K562 (cell line): ENCODE results near the gene RNF31. TPM values are rescaled to one million over a fixed set of nuclear protein-coding genes. Genes with fewer than 3 reads are reported as not detected.
A peak's percentile ranks its signal among the peaks of the same experiment; 100 is the strongest.

Experiments used
- CBX1 ChIP-seq: sonication (generic); IDR thresholded peaks from 2 replicates; pipeline ENCODE4 v1.6.1; 2016; ENCODE audit warnings: antibody characterized with exemption, low read depth, mild to moderate bottlenecking
- DPF2 ChIP-seq: fragments of 450-650 bp; IDR thresholded peaks from 2 replicates; pipeline ENCODE4 v1.6.1; 2016
- EP400 ChIP-seq: fragments of 450-650 bp; IDR thresholded peaks from 2 replicates; pipeline ENCODE4 v1.6.1; 2017; ENCODE audit warnings: antibody characterized with exemption, mild to moderate bottlenecking, moderate library complexity
- FOS ChIP-seq: IDR thresholded peaks from 3 replicates; pipeline ENCODE4 v1.6.1; 2011; ENCODE audit not compliant: insufficient read length; ENCODE audit errors: extremely low read depth
- KHSRP ChIP-seq: fragments of 450-650 bp; IDR thresholded peaks from 2 replicates; pipeline ENCODE4 v1.6.1; 2017
- KLF13 ChIP-seq: fragments of 450-650 bp; IDR thresholded peaks from 2 replicates; pipeline ENCODE4 v1.6.1; 2016; ENCODE audit warnings: missing genetic modification characterization, low read depth, mild to moderate bottlenecking, missing compliant biosample characterization, moderate library complexity, borderline replicate concordance
- MXI1 ChIP-seq: IDR thresholded peaks from 2 replicates; pipeline ENCODE4 v1.6.1; 2011; ENCODE audit warnings: low read depth, mild to moderate bottlenecking, improper control_type of control experiment, low read length
- MYBL2 ChIP-seq, 2 experiments: fragments of 450-650 bp in 1 of 2; sonication (generic) in 1 of 2; formaldehyde crosslinking in 1 of 2; IDR thresholded peaks; 2 replicates each; pipeline versions ENCODE4 v1.6.1 to v1.8.1; 2017 to 2022; ENCODE audit warnings: borderline replicate concordance in 1 of 2, inconsistent platforms in 1 of 2, low read depth in 1 of 2, mild to moderate bottlenecking in 1 of 2, missing genetic modification reagents in 1 of 2, moderate library complexity in 1 of 2
- RBFOX2 ChIP-seq: fragments of 200-400 bp; formaldehyde crosslinking; IDR thresholded peaks from 2 replicates; pipeline ENCODE4 v1.6.1; 2017; ENCODE audit warnings: low read depth, mild to moderate bottlenecking, low read length, moderate library complexity
- RBM25 ChIP-seq: fragments of 200-400 bp; formaldehyde crosslinking; IDR thresholded peaks from 2 replicates; pipeline ENCODE4 v1.6.1; 2018; ENCODE audit warnings: low read length, low read depth, moderate library complexity; ENCODE audit not compliant: severe bottlenecking
- SAFB ChIP-seq: fragments of 200-400 bp; formaldehyde crosslinking; IDR thresholded peaks from 2 replicates; pipeline ENCODE4 v1.6.1; 2017; ENCODE audit warnings: low read depth, low read length, borderline replicate concordance
- SP2 ChIP-seq: IDR thresholded peaks from 2 replicates; pipeline ENCODE4 v1.6.1; 2011; ENCODE audit warnings: mild to moderate bottlenecking, low read depth, low read length, moderate library complexity; ENCODE audit not compliant: poor library complexity, severe bottlenecking; ENCODE audit errors: extremely low read depth
- TBP ChIP-seq: optimal IDR thresholded peaks from 2 replicates; pipeline ENCODE3; 2011; ENCODE audit warnings: low read depth, low read length, improper control_type of control experiment
- TOE1 ChIP-seq, 2 experiments: fragments of 450-650 bp in 1 of 2; sonication (generic) in 1 of 2; formaldehyde crosslinking in 1 of 2; IDR thresholded peaks; 2 replicates each; pipeline versions ENCODE4 v1.7.1 to v1.8.0; 2016 to 2022; ENCODE audit warnings: borderline replicate concordance in 2 of 2, mild to moderate bottlenecking in 2 of 2, antibody characterized with exemption in 1 of 2, inconsistent platforms in 1 of 2, low read depth in 1 of 2, missing genetic modification reagents in 1 of 2, moderate library complexity in 1 of 2
- XRCC5 ChIP-seq: fragments of 200-400 bp; formaldehyde crosslinking; IDR thresholded peaks from 2 replicates; pipeline ENCODE4 v1.6.1; 2017; ENCODE audit warnings: low read depth, mild to moderate bottlenecking, low read length
- ZNF239 ChIP-seq: fragments of 250-450 bp; sonication (Bioruptor Pico); IDR thresholded peaks from 2 replicates; pipeline ENCODE4 v1.4.0; 2020; ENCODE audit warnings: mild to moderate bottlenecking
- polyA plus RNA-seq, 8 experiments: library from polyadenylated mRNA; depleted of rRNA in 4 of 8; stranded (reverse) in 5 of 8; unstranded in 3 of 8; fragments of >200 nt; fragmentation: Nextera tagmentation in 2 of 8; fragmentation: Illumina TruSeq in 1 of 8; extraction: Ambion mirVana in 2 of 8; extraction: Trizol in 1 of 8; gene quantifications; 2 replicates each; pipeline versions ENCODE4 v1.2.1 to v1.2.3, GENCODE V29; 2011 to 2014; ENCODE audit warnings: inconsistent platforms in 1 of 8, missing spikeins in 1 of 8
- total RNA-seq, 7 experiments: library from RNA; depleted of rRNA in 6 of 7; stranded (reverse); fragments of >200 nt in 6 of 7; fragmentation: Illumina TruSeq in 2 of 7; extraction: Trizol in 2 of 7; gene quantifications; 2 replicates each; pipeline versions ENCODE4 v1.2.1 to v1.2.3, GENCODE V29; 2011 to 2021; ENCODE audit warnings: low replicate concordance in 1 of 7
- TF ChIP-seq, protein P1 (sequence below): fragments of 450-650 bp; conservative IDR thresholded peaks from 2 replicates; pipeline ENCODE4 v1.6.1; 2016; ENCODE audit warnings: missing genetic modification characterization, low read depth, mild to moderate bottlenecking, control low read depth, missing compliant biosample characterization
- TF ChIP-seq, protein P2 (sequence below): sonication (generic); formaldehyde crosslinking; IDR thresholded peaks from 2 replicates; pipeline ENCODE4 v1.8.0; 2022; ENCODE audit warnings: mild to moderate bottlenecking, missing genetic modification reagents
- TF ChIP-seq, protein P3 (sequence below): IDR thresholded peaks from 2 replicates; pipeline ENCODE4 v1.6.1; 2014; ENCODE audit warnings: antibody characterized with exemption

The RNF31 gene
- total and polyA plus RNA-seq, 9 of the 15 experiments (the other 6 are each of a cell fraction or from before 2014, with no cell fraction given) = 3.1 to 47.6 (median 19.1) TPM

DNA sequence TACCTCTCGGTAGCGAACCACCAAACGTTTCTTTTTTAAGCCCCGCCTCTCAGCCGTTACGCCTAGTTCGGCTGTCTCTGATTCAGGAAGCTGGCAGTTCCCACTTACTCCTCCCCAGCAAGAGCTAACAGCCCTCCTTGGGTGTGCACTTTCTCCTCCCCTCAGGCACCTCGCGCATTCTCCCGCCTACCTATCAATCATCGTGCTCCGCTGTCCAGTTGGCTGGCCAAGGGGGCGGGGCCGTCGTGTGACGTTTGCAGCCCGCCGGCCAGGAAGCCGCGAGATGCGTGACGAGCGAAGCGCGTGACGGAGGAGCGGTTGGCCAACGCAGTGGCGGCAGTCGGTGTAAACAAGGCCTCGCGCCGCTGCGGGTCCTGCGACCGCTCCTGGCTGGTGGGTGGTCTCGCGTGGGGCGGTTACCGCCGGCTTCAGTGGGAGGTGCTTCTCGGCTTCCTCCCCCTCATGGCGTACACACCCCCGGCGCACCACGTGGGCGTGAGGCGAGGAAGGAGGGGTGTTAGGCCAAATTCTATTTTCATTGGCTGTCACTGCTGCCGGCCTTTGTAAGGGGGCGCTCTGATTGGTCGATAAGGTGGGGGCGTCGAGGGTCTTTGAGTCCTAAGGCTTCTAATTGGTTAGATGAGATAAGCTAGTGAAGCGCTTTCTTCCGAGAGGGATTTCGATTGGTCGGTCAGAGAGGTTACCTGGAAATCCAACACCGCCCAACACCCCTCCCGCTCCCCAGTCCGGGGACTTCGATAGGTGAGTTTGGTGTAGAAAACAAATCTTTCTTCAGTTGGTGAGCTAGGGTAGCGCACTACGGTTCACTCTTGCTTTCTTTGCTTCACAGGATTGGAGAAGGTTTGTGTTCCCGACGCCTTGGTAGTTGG is 32.5 kb upstream of the RNF31 start, which contains the start of the genes DCAF11 and NRL (continued):
- TF ChIP-seq FOS (peak; percentile 96), MXI1 (peak; percentile 83; the same call in 1 of the 2 replicates), DPF2 (no peak), ZNF239 (CRISPR knock-in tag) (no peak), TOE1 (IDR thresholded peaks at IDR 0.05; ENCODE audit: borderline replicate concordance) (peak; percentile 77), TOE1 (CRISPR knock-in tag; IDR thresholded peaks at IDR 0.05; ENCODE audit: borderline replicate concordance, low read depth) (no peak), RBFOX2 (peak; percentile 69), CBX1 (0 out of 2 replicates have a peak, but pooled peaks have one; percentile 20), TBP (peak; percentile 35), XRCC5 (0 out of 2 replicates have a peak, but pooled peaks have one; percentile 25), SAFB (peak; percentile 91), KHSRP (0 out of 2 replicates have a peak, but pooled peaks have one; percentile 29), RBM25 (peak; percentile 77), EP400 (peak; percentile 99), KLF13 (tag) (peak; percentile 91), MYBL2 (IDR thresholded peaks at IDR 0.05; ENCODE audit: low read depth) (peak; percentile 82), MYBL2 (CRISPR knock-in tag; IDR thresholded peaks at IDR 0.05; ENCODE audit: borderline replicate concordance) (no peak), SP2 (peak; percentile 70)
- TF ChIP-seq, protein P1, sequence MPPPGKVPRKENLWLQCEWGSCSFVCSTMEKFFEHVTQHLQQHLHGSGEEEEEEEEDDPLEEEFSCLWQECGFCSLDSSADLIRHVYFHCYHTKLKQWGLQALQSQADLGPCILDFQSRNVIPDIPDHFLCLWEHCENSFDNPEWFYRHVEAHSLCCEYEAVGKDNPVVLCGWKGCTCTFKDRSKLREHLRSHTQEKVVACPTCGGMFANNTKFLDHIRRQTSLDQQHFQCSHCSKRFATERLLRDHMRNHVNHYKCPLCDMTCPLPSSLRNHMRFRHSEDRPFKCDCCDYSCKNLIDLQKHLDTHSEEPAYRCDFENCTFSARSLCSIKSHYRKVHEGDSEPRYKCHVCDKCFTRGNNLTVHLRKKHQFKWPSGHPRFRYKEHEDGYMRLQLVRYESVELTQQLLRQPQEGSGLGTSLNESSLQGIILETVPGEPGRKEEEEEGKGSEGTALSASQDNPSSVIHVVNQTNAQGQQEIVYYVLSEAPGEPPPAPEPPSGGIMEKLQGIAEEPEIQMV = no peak
- TF ChIP-seq, protein P2, sequence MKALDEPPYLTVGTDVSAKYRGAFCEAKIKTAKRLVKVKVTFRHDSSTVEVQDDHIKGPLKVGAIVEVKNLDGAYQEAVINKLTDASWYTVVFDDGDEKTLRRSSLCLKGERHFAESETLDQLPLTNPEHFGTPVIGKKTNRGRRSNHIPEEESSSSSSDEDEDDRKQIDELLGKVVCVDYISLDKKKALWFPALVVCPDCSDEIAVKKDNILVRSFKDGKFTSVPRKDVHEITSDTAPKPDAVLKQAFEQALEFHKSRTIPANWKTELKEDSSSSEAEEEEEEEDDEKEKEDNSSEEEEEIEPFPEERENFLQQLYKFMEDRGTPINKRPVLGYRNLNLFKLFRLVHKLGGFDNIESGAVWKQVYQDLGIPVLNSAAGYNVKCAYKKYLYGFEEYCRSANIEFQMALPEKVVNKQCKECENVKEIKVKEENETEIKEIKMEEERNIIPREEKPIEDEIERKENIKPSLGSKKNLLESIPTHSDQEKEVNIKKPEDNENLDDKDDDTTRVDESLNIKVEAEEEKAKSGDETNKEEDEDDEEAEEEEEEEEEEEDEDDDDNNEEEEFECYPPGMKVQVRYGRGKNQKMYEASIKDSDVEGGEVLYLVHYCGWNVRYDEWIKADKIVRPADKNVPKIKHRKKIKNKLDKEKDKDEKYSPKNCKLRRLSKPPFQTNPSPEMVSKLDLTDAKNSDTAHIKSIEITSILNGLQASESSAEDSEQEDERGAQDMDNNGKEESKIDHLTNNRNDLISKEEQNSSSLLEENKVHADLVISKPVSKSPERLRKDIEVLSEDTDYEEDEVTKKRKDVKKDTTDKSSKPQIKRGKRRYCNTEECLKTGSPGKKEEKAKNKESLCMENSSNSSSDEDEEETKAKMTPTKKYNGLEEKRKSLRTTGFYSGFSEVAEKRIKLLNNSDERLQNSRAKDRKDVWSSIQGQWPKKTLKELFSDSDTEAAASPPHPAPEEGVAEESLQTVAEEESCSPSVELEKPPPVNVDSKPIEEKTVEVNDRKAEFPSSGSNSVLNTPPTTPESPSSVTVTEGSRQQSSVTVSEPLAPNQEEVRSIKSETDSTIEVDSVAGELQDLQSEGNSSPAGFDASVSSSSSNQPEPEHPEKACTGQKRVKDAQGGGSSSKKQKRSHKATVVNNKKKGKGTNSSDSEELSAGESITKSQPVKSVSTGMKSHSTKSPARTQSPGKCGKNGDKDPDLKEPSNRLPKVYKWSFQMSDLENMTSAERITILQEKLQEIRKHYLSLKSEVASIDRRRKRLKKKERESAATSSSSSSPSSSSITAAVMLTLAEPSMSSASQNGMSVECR (CRISPR knock-in tag) = peak; percentile 95
- TF ChIP-seq, protein P3, sequence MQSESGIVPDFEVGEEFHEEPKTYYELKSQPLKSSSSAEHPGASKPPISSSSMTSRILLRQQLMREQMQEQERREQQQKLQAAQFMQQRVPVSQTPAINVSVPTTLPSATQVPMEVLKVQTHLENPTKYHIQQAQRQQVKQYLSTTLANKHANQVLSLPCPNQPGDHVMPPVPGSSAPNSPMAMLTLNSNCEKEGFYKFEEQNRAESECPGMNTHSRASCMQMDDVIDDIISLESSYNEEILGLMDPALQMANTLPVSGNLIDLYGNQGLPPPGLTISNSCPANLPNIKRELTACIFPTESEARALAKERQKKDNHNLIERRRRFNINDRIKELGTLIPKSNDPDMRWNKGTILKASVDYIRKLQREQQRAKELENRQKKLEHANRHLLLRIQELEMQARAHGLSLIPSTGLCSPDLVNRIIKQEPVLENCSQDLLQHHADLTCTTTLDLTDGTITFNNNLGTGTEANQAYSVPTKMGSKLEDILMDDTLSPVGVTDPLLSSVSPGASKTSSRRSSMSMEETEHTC = peak; percentile 71; the same call in 1 of the 2 replicates
